HUES64 (cell line): Measurements from ENCODE around the gene RABGAP1L.

Source experiments
- H3K27ac ChIP-seq: 2 replicates; pipeline ENCODE4 v1.7.0; 2013; ENCODE audit warnings: low read depth, low read length, inconsistent platforms
- H3K27me3 ChIP-seq: 2 replicates; pipeline ENCODE4 v1.6.1; 2013; ENCODE audit warnings: mild to moderate bottlenecking, low read length; ENCODE audit not compliant: insufficient read depth
- H3K36me3 ChIP-seq: 2 replicates; pipeline ENCODE4 v1.6.1; 2013; ENCODE audit warnings: mild to moderate bottlenecking, low read length; ENCODE audit not compliant: insufficient read depth
- H3K4me1 ChIP-seq: 2 replicates; pipeline ENCODE4 v1.6.1; 2013; ENCODE audit warnings: mild to moderate bottlenecking, low read length, moderate library complexity; ENCODE audit not compliant: insufficient read depth
- H3K4me3 ChIP-seq: 2 replicates; pipeline ENCODE4 v1.5.1; 2013; ENCODE audit warnings: mild to moderate bottlenecking, low read length, moderate library complexity
- H3K9ac ChIP-seq: 2 replicates; pipeline ENCODE4 v1.6.1; 2013; ENCODE audit warnings: mild to moderate bottlenecking, low read depth, low read length
- H3K9me3 ChIP-seq: 2 replicates; pipeline ENCODE4 v1.6.1; 2013; ENCODE audit warnings: low read depth, low read length; ENCODE audit not compliant: insufficient read depth
- WGBS: fragments of 150-250, 120-280 bp; methylation state at CpG from one replicate; pipeline ENCODE4 v1.1.7; 2013; ENCODE audit warnings: missing lambda C conversion rate; 5-methylcytosine and 5-hydroxymethylcytosine counted together

RABGAP1L gene

GRCh38 chr1:174156437-174156836, 2.9 kb upstream of the RABGAP1L start:
- no peak overlapping the region for H3K9ac ChIP-seq
- no CpG with 5 or more reads among the region's 1 CpG for WGBS
- H3K4me3 ChIP-seq, result no peak overlapping the region
- no peaks in the 10 kb centered on the region for H3K36me3 ChIP-seq
- H3K27me3 ChIP-seq, result peaks cover 8% of the 10 kb centered on the region; the same call in 1 of the 2 replicates
- no peaks in the 10 kb centered on the region for H3K9me3 ChIP-seq
- no peaks in the 10 kb centered on the region for H3K4me1 ChIP-seq
- H3K27ac ChIP-seq, result no peak overlapping the region

- no peaks in the 10 kb centered on the region for H3K4me1 ChIP-seq
- 79% methylated on average over 3 of the region's 3 CpGs for WGBS
- no peak overlapping the region for H3K9ac ChIP-seq
- no peak overlapping the region for H3K4me3 ChIP-seq
- no peak overlapping the region for H3K27ac ChIP-seq
- H3K9me3 ChIP-seq, result no peaks in the 10 kb centered on the region
- peaks cover 8% of the 10 kb centered on the region; the same call in 1 of the 2 replicates for H3K27me3 ChIP-seq
- no peaks in the 10 kb centered on the region for H3K36me3 ChIP-seq
Observed at GRCh38 chr1:174157157-174157806, 2.0 kb upstream of the RABGAP1L start.

- Histone ChIP-seq H3K27ac (peak overlapping the region; percentile 32; the same call in 1 of the 2 replicates), H3K9ac (peak overlapping the region; percentile 72), H3K4me1 (no peaks in the 10 kb centered on the region), H3K27me3 (peaks cover 8% of the 10 kb centered on the region; the same call in 1 of the 2 replicates), H3K4me3 (peak overlapping the region; percentile 84), H3K9me3 (no peaks in the 10 kb centered on the region), H3K36me3 (no peaks in the 10 kb centered on the region)
- WGBS, result 6% methylated on average over 22 of the region's 23 CpGs
Observed at GRCh38 chr1:174158767-174159251, 511 bp upstream of the RABGAP1L start.

- Histone ChIP-seq H3K36me3 (no peaks in the 10 kb centered on the region), H3K9me3 (no peaks in the 10 kb centered on the region), H3K4me3 (peak overlapping the region; percentile 84), H3K9ac (peak overlapping the region; percentile 85), H3K27ac (peak overlapping the region; percentile 89; the same call in 1 of the 2 replicates), H3K27me3 (peaks cover 8% of the 10 kb centered on the region; the same call in 1 of the 2 replicates), H3K4me1 (no peaks in the 10 kb centered on the region)
- 4% methylated on average over 11 of the region's 14 CpGs for WGBS
Observed at GRCh38 chr1:174160109-174160473, 771 bp downstream of the RABGAP1L start.

- WGBS, result 86% methylated on average over 5 of the region's 5 CpGs
- no peaks in the 10 kb centered on the region for H3K9me3 ChIP-seq
- H3K9ac ChIP-seq, result no peak overlapping the region
- H3K27me3 ChIP-seq, result peaks cover 8% of the 10 kb centered on the region; the same call in 1 of the 2 replicates
- no peaks in the 10 kb centered on the region for H3K36me3 ChIP-seq
- H3K4me1 ChIP-seq, result no peaks in the 10 kb centered on the region
- H3K27ac ChIP-seq, result no peak overlapping the region
- H3K4me3 ChIP-seq, result peak overlapping the region; percentile 84
Observed at GRCh38 chr1:174160603-174161002, 1.3 kb downstream of the RABGAP1L start.

- no peaks in the 10 kb centered on the region for H3K36me3 ChIP-seq
- WGBS, result 93% methylated on average over 6 of the region's 6 CpGs
- no peak overlapping the region for H3K27ac ChIP-seq
- peaks cover 8% of the 10 kb centered on the region; the same call in 1 of the 2 replicates for H3K27me3 ChIP-seq
- no peak overlapping the region for H3K4me3 ChIP-seq
- H3K4me1 ChIP-seq, result no peaks in the 10 kb centered on the region
- H3K9me3 ChIP-seq, result no peaks in the 10 kb centered on the region
- H3K9ac ChIP-seq, result no peak overlapping the region
Observed at GRCh38 chr1:174161813-174162212, 2.5 kb downstream of the RABGAP1L start.

GRCh38 chr1:174164826-174165225, 5.5 kb downstream of the RABGAP1L start:
- 88% methylated on average over 2 of the region's 2 CpGs for WGBS
- no peak overlapping the region for H3K27ac ChIP-seq
- no peak overlapping the region for H3K9ac ChIP-seq
- H3K36me3 ChIP-seq, result no peaks in the 10 kb centered on the region
- H3K9me3 ChIP-seq, result no peaks in the 10 kb centered on the region
- no peaks in the 10 kb centered on the region for H3K4me1 ChIP-seq
- no peaks in the 10 kb centered on the region for H3K27me3 ChIP-seq
- H3K4me3 ChIP-seq, result no peak overlapping the region

- Histone ChIP-seq H3K27ac (no peak overlapping the region), H3K4me3 (no peak overlapping the region), H3K27me3 (no peaks in the 10 kb centered on the region), H3K4me1 (no peaks in the 10 kb centered on the region), H3K9me3 (no peaks in the 10 kb centered on the region), H3K9ac (no peak overlapping the region), H3K36me3 (no peaks in the 10 kb centered on the region)
- WGBS, result 96% methylated on average over 6 of the region's 6 CpGs
Observed at GRCh38 chr1:174165471-174166137, 6.3 kb downstream of the RABGAP1L start.

- no peak overlapping the region for H3K9ac ChIP-seq
- no peaks in the 10 kb centered on the region for H3K27me3 ChIP-seq
- no peaks in the 10 kb centered on the region for H3K4me1 ChIP-seq
- H3K9me3 ChIP-seq, result no peaks in the 10 kb centered on the region
- H3K36me3 ChIP-seq, result no peaks in the 10 kb centered on the region
- H3K27ac ChIP-seq, result no peak overlapping the region
- WGBS, result 88% methylated on average over 4 of the region's 5 CpGs
- no peak overlapping the region for H3K4me3 ChIP-seq
Observed at GRCh38 chr1:174166530-174167264, 7.4 kb downstream of the RABGAP1L start.

- Histone ChIP-seq H3K27ac (no peak overlapping the region), H3K4me1 (no peaks in the 10 kb centered on the region), H3K27me3 (no peaks in the 10 kb centered on the region), H3K36me3 (no peaks in the 10 kb centered on the region), H3K9me3 (no peaks in the 10 kb centered on the region), H3K9ac (no peak overlapping the region), H3K4me3 (no peak overlapping the region)
- WGBS, result no CpG with 5 or more reads among the region's 2 CpGs
Observed at GRCh38 chr1:174167265-174167803, 8.0 kb downstream of the RABGAP1L start.

- Histone ChIP-seq H3K4me1 (no peaks in the 10 kb centered on the region), H3K36me3 (no peaks in the 10 kb centered on the region), H3K27ac (no peak overlapping the region), H3K9me3 (no peaks in the 10 kb centered on the region), H3K4me3 (no peak overlapping the region), H3K9ac (no peak overlapping the region), H3K27me3 (no peaks in the 10 kb centered on the region)
- 74% methylated on average over 3 of the region's 3 CpGs for WGBS
Observed at GRCh38 chr1:174169342-174169741, 10.0 kb downstream of the RABGAP1L start.
